Stomach (tissue), 9 donors: ENCODE results near the gene UAP1L1. TPM values are rescaled to one million over a fixed set of nuclear protein-coding genes. Genes with fewer than 3 reads are reported as not detected.

ENCODE experiments used
- DNase-seq, 2 donors: peaks; one replicate each; pipeline versions ENCODE4 v3.0.0 to v3.0.0-alpha.2; 2013 to 2019
- H3K27ac ChIP-seq, 5 donors: fragments of 200-600 bp in 4 of 5; sonication (generic) in 4 of 5; one replicate each; pipeline ENCODE4 v1.5.1; 2013 to 2019; ENCODE audit warnings: mild to moderate bottlenecking in 1 of 5, moderate library complexity in 1 of 5
- H3K27me3 ChIP-seq, 3 donors: fragments of 200-600 bp; sonication (generic); one replicate each; pipeline ENCODE4 v1.5.1; 2017 to 2019; ENCODE audit warnings: mixed run types in 1 of 3
- H3K36me3 ChIP-seq, 4 donors: fragments of 200-600 bp; sonication (generic); 1 replicate in 3 of 4; 2 replicates in 1 of 4; pipeline ENCODE4 v1.5.1; 2016 to 2019
- H3K4me1 ChIP-seq, 4 donors: fragments of 200-600 bp; sonication (generic); one replicate each; pipeline ENCODE4 v1.5.1; 2016 to 2019
- H3K4me3 ChIP-seq, 4 donors: fragments of 200-600 bp; sonication (generic) in 3 of 4; one replicate each; pipeline ENCODE4 v1.5.1; 2016 to 2019; ENCODE audit warnings: mild to moderate bottlenecking in 1 of 4
- H3K9me3 ChIP-seq, 4 donors: fragments of 200-600 bp; sonication (generic); one replicate each; pipeline ENCODE4 v1.5.1; 2016 to 2019
- EP300 ChIP-seq: sonication (generic); formaldehyde crosslinking; IDR thresholded peaks from one replicate; pipeline ENCODE4 v1.6.1; 2017; ENCODE audit warnings: antibody characterized with exemption
- POLR2A ChIP-seq, 4 donors: fragments of 450-650 bp; IDR thresholded peaks; one replicate each; pipeline ENCODE4 v1.6.1; 2016; ENCODE audit warnings: antibody characterized with exemption in 4 of 4, control low read depth in 2 of 4, mild to moderate bottlenecking in 1 of 4, moderate library complexity in 1 of 4
- POLR2AphosphoS5 ChIP-seq, 3 donors: sonication (generic); formaldehyde crosslinking; IDR thresholded peaks; one replicate each; pipeline ENCODE4 v1.6.1; 2016; ENCODE audit warnings: antibody characterized with exemption in 3 of 3
- WGBS, 5 donors: extraction: QIAGEN DNeasy Blood & Tissue Kit in 3 of 5; methylation state at CpG; one replicate each; pipeline versions ENCODE4 v1.1.5 to v1.1.7; 2013 to 2018; 5-methylcytosine and 5-hydroxymethylcytosine counted together
- intact Hi-C: fragments of 100-400 bp; cut with DNase I; formaldehyde crosslinking; loops from one replicate; pipeline ENCODE4 v1.15.1; 2023; ENCODE audit warnings: low total_unique reads
- polyA plus RNA-seq, 3 donors: library from polyadenylated mRNA; stranded (reverse); fragments of 200-250 nt; gene quantifications; one replicate each; pipeline ENCODE4 v1.2.3, GENCODE V29; 2013
- total RNA-seq, 5 donors: library from RNA; depleted of rRNA; stranded (reverse); fragments of >200 nt; gene quantifications; one replicate each; pipeline versions ENCODE4 v1.1.0 to v1.2.3, GENCODE V29; 2014 to 2016
- TF ChIP-seq, protein P1 (sequence below), 7 experiments: fragments of 450-650 bp in 4 of 7; fragments of 200-600 bp in 3 of 7; sonication (generic) in 3 of 7; IDR thresholded peaks; one replicate each; pipeline ENCODE4 v1.5.1; 2016 to 2019; ENCODE audit warnings: antibody characterized with exemption in 7 of 7, control low read depth in 2 of 7, mild to moderate bottlenecking in 1 of 7
- donor health status: healthy with polysubstance abuse.
- donor health status: Bipolar disorder and iron deficiency.
- donor health status: healthy.

The UAP1L1 gene
- total and polyA plus RNA-seq, 8 donors, result 4.1 to 95.6 (median 6.8) TPM

DNA sequence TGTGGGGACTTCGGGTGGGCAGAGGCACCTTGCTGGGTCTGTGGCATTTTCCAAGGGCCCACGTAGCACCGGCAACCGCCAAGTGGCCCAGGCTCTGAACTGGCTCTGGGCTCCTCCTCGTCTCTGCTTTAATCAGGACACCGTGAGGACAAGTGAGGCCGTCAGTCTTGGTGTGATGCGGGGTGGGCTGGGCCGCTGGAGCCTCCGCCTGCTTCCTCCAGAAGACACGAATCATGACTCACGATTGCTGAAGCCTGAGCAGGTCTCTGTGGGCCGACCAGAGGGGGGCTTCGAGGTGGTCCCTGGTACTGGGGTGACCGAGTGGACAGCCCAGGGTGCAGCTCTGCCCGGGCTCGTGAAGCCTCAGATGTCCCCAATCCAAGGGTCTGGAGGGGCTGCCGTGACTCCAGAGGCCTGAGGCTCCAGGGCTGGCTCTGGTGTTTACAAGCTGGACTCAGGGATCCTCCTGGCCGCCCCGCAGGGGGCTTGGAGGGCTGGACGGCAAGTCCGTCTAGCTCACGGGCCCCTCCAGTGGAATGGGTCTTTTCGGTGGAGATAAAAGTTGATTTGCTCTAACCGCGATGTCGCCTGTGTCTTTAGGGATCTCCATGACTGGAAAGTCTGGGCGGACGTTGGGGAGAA lies 31.4 kb downstream of the UAP1L1 start:
- no peak for DNase-seq
- Histone ChIP-seq H3K4me1 (peaks cover 0 to 10% (median 8%) of the 10 kb centered on the region in 4 donors), H3K9me3 (no peaks in the 10 kb centered on the region), H3K27me3 (no peaks in the 10 kb centered on the region), H3K27ac (no peak overlapping the region), H3K4me3 (no peak overlapping the region), H3K36me3 (peaks cover 35 to 96% (median 94%) of the 10 kb centered on the region in 4 donors)
- 88 to 92% (median 91%) methylated on average over 28 to 29 of the region's 29 CpGs; no CpG with 5 or more reads in 1 of the 5 donors for WGBS, 5 donors
- intact Hi-C loops, result no loop called here
- TF ChIP-seq POLR2A (IDR thresholded peaks at IDR 0.05), result no peak
- TF ChIP-seq EP300, result no peak
- TF ChIP-seq, protein P1, sequence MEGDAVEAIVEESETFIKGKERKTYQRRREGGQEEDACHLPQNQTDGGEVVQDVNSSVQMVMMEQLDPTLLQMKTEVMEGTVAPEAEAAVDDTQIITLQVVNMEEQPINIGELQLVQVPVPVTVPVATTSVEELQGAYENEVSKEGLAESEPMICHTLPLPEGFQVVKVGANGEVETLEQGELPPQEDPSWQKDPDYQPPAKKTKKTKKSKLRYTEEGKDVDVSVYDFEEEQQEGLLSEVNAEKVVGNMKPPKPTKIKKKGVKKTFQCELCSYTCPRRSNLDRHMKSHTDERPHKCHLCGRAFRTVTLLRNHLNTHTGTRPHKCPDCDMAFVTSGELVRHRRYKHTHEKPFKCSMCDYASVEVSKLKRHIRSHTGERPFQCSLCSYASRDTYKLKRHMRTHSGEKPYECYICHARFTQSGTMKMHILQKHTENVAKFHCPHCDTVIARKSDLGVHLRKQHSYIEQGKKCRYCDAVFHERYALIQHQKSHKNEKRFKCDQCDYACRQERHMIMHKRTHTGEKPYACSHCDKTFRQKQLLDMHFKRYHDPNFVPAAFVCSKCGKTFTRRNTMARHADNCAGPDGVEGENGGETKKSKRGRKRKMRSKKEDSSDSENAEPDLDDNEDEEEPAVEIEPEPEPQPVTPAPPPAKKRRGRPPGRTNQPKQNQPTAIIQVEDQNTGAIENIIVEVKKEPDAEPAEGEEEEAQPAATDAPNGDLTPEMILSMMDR (IDR thresholded peaks at IDR 0.05), result no peak
- no peak for TF ChIP-seq POLR2AphosphoS5 (IDR thresholded peaks at IDR 0.05)

DNA sequence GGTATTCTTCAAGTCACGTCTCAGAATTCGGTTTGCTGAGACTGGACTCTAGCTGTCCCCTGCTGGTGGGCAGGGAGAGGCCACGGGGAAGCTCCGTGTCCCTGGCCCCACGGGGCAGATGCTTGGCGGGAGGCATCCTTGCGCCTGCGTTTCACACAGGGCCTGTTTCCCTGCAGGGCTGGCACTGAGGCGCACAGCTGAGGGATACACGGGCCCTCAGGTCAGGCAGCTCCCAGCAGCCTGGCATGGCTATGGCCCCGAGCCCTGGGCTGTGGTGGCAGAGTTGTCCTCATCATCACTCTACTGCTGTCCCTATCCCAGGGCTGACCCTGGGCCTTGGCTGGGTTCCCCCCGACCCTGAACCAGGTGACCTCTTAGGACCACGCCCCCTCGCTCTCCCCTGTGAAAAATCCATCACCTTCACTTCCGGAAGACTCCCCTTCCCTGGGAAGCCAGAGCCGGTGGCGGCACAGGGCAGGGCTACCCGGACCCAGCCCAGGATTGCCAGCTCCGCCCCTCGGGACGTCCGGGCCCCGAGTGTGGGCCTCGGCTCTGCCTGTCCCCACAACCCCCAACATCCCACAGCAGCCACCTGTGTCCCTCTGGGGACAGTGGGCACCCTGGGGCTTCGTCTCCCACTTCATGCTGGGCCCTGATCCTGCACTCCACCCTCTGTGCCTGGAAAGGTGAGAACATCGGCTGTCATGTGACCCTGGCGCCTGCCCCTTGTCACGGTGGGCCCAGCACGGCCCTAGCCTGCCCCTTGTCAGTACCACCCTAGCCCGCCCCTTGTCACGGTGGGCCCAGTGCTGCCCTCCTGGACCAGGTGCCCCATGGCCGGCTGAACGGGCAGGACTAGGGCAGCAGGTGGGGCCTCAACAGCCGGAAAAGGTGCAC lies 32.2 kb downstream of the UAP1L1 start:
- no peaks in the 10 kb centered on the region for H3K27me3 ChIP-seq
- H3K27ac ChIP-seq, result no peak overlapping the region
- H3K4me3 ChIP-seq, result no peak overlapping the region
- H3K36me3 ChIP-seq, result peaks cover 31 to 89% (median 87%) of the 10 kb centered on the region in 4 donors
- 76 to 85% (median 80%) methylated on average over 24 to 34 of the region's 34 CpGs for WGBS, 5 donors
- H3K9me3 ChIP-seq, result no peaks in the 10 kb centered on the region
- H3K4me1 ChIP-seq, result peaks cover under 1 to 15% (median 12%) of the 10 kb centered on the region in 4 donors
- TF ChIP-seq POLR2A (IDR thresholded peaks at IDR 0.05) (no peak), POLR2AphosphoS5 (IDR thresholded peaks at IDR 0.05) (no peak), EP300 (no peak)
- TF ChIP-seq, protein P1 (IDR thresholded peaks at IDR 0.05), result no peak
- DNase-seq, result no peak
- intact Hi-C loops, result loop anchor here (10.0 kb wide), 1 partner anchor 75 kb away; the partner anchor contains the start of genes ANAPC2 and SSNA1

DNA sequence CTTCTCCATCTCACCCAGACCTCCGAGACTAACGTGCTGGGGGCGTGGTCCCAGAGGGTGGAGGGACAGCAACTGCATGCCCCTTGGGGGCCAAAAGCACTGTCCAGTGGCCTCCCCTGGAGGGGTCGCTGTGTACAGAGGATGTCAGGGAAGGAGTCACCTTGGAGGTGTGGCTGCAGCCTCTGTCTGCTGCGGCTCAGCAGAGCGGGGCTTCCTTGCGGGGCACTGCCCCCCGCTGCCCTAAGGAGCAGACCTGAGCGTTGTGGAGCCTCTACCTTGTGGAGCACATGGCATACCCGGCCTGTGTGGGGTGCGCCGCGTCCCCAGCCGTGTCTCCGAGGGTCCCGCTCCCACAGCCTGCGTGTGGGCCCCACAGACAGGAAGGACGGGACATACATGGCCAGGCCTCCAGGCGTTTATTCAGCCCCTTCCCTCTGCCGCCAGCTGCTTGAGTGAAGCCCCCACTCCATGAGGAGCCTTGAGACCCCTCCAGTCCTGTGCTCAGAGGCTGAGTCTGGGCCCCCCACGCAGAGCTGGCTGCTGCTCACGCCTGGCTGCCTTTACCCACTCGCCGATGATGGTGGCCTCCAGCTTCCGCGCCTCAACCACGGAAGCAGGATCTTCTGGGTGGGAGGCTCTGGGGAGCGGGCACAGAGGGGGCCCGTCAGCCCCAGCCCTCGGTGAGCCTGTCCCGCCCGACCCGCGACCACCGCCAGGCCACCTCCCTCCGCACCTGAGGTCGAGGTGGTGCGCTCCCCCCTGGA lies 33.0 kb downstream of the UAP1L1 start:
- no peak overlapping the region for H3K4me3 ChIP-seq
- peaks cover 8 to 24% (median 20%) of the 10 kb centered on the region in 4 donors for H3K4me1 ChIP-seq
- TF ChIP-seq POLR2A (IDR thresholded peaks at IDR 0.05) (no peak), POLR2AphosphoS5 (IDR thresholded peaks at IDR 0.05) (no peak), EP300 (no peak)
- TF ChIP-seq, protein P1 (IDR thresholded peaks at IDR 0.05), result no peak
- intact Hi-C loops, result loop anchor here (10.0 kb wide), 1 partner anchor 74 kb away; the partner anchor contains the start of genes ANAPC2 and SSNA1
- no peak overlapping the region for H3K27ac ChIP-seq
- DNase-seq, result no peak
- no peaks in the 10 kb centered on the region for H3K9me3 ChIP-seq
- peaks cover 0 to 6% (median 0%) of the 10 kb centered on the region in 3 donors for H3K27me3 ChIP-seq
- peaks cover 22 to 80% (median 78%) of the 10 kb centered on the region in 4 donors for H3K36me3 ChIP-seq
- WGBS, 5 donors, result 89 to 92% (median 91%) methylated on average over 34 to 38 of the region's 38 CpGs
